ENCODE measurements around the gene ADCY2.

The ADCY2 gene

GRCh38 chr5:7597059-7597642 is 201.2 kb downstream of the ADCY2 start:
- TF ChIP-seq CTCF (IDR thresholded peaks at IDR 0.05; ENCODE audit: insufficient read depth, missing control alignments) = no peak
- DNase-seq (ENCODE audit: insufficient read length, low spot score) (no peak), FAIRE-seq (no peak)

- DNase-seq (ENCODE audit: insufficient read length, low spot score) (no peak), FAIRE-seq (no peak)
- no peak for TF ChIP-seq CTCF (IDR thresholded peaks at IDR 0.05; ENCODE audit: insufficient read depth, missing control alignments)
Measured at GRCh38 chr5:7606840-7607465, 211.0 kb downstream of the ADCY2 start.

- DNase-seq (ENCODE audit: insufficient read length, low spot score) = no peak
- no peak for FAIRE-seq
- no peak for TF ChIP-seq CTCF (IDR thresholded peaks at IDR 0.05; ENCODE audit: insufficient read depth, missing control alignments)
Measured at GRCh38 chr5:7608772-7609171, 212.8 kb downstream of the ADCY2 start.

GRCh38 chr5:7609726-7610125 is 213.8 kb downstream of the ADCY2 start:
- no peak for TF ChIP-seq CTCF (IDR thresholded peaks at IDR 0.05; ENCODE audit: insufficient read depth, missing control alignments)
- DNase-seq (ENCODE audit: insufficient read length, low spot score) = no peak
- no peak for FAIRE-seq

- FAIRE-seq = no peak
- no peak for TF ChIP-seq CTCF (IDR thresholded peaks at IDR 0.05; ENCODE audit: insufficient read depth, missing control alignments)
- no peak for DNase-seq (ENCODE audit: insufficient read length, low spot score)
Measured at GRCh38 chr5:7610531-7611177, 214.7 kb downstream of the ADCY2 start.

- FAIRE-seq (no peak), DNase-seq (ENCODE audit: insufficient read length, low spot score) (no peak)
- TF ChIP-seq CTCF (IDR thresholded peaks at IDR 0.05; ENCODE audit: insufficient read depth, missing control alignments) = no peak
Measured at GRCh38 chr5:7611518-7611917, 215.6 kb downstream of the ADCY2 start.

- DNase-seq (ENCODE audit: insufficient read length, low spot score) = no peak
- TF ChIP-seq CTCF (IDR thresholded peaks at IDR 0.05; ENCODE audit: insufficient read depth, missing control alignments) = no peak
- FAIRE-seq = no peak
Measured at GRCh38 chr5:7615566-7616061, 219.7 kb downstream of the ADCY2 start.
